Endometrial microvascular endothelial cells (primary cell): ENCODE data around the gene GMPPB. TPM values are rescaled to one million over a fixed set of nuclear protein-coding genes. Genes with fewer than 3 reads are reported as not detected.

Experiments
- in situ Hi-C: cut with HindIII; loops from 2 replicates; pipeline ENCODE4 v1.10.0; 2017; ENCODE audit warnings: low sequenced_read_pairs, low pct_unique_long_range_greater_than_20kb; ENCODE audit errors: inconsistent ontology term
- total RNA-seq: library from RNA; depleted of rRNA; stranded (reverse); fragments of >200 nt; gene quantifications from one replicate; pipeline ENCODE4 v1.2.3, GENCODE V29; 2015; ENCODE audit errors: inconsistent ontology term

GMPPB gene
- total RNA-seq, 1 donor from 2014 or later = 48.2 TPM

DNA sequence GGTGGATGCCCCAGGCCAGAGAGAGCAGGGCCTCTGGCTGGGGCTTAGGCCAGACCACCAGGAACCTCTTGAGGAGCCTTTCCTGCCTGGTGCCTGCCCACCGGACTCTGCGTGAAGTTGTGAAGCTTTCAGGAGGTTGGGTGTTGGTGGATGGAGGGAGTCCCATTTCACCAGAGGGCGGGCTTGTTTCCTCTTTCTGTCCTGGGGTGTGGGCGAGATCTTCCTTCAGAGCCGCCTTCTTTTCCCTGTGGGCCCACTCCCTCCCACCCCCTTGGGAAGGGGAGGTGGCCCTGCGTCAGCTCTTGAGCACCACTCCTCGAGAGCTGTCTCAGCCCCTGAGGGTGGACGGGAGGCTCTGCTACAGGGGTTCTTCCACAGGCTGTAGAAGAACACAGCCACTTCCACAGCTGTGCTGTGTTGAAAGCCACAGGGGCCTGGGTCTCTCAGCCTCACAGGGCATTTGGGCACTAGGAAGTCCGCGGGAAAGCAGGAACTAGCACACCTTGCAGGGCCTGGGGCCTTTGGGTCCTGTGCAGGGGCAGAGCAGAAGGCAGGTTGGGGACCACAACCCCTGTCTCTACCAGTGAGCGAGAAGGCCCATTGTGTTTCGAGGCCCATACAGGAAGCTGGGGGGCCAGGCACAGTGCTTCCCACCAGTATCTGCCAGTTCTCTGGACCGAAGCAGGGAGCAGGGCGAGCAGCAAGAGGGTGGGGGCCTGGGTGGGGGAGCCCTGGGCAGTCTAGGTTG, 6.4 kb downstream of the GMPPB start:
- in situ Hi-C loops = no loop called here

GRCh38 chr3:49716691-49717210, 7.0 kb downstream of the GMPPB start:
- in situ Hi-C loops = no loop called here

- in situ Hi-C loops = no loop called here
Measured at GRCh38 chr3:49716169-49716568, 7.6 kb downstream of the GMPPB start.

GRCh38 chr3:49715611-49716121, 8.1 kb downstream of the GMPPB start:
- in situ Hi-C loops = no loop called here

DNA sequence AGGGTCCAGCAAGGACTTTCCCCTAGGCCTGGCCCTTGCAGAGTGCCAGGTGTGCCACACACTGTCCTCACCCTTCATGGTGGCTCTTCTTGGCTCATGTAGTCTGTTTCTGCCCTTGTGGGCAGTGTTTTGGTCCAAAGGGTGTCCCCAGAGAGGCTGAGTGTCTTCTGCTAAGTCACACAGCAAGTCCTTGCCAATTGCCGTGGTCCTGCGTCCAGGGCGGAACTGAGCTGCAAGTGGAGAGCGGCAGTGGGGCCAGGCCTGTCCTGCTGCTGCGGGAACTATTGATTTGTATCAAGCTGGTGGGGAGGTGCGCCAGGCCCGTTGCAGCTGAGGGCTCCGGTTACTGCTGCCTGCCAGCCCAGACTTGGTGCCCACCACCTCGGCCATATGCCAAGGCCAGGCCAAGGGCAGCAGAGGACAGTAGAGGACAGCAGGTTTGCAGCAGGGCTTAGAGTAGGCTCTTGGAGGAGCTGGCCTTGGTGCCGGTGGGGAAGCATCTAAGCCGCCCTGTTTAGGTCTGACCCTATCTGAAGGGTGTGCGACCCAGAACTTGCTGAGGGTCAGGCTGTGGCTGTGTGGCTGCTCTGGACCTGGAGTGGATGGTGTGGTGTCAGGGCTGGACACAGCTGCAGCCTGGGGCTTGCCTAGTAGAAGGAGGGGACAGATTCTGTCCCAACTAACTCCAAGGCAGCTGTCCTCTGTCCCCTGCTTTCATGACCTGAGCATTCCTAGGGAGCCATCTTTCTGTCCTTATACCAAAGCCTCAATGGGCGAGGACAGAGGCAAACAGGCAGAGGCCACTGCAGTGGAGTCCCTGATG, 8.8 kb downstream of the GMPPB start:
- in situ Hi-C loops = no loop called here

DNA sequence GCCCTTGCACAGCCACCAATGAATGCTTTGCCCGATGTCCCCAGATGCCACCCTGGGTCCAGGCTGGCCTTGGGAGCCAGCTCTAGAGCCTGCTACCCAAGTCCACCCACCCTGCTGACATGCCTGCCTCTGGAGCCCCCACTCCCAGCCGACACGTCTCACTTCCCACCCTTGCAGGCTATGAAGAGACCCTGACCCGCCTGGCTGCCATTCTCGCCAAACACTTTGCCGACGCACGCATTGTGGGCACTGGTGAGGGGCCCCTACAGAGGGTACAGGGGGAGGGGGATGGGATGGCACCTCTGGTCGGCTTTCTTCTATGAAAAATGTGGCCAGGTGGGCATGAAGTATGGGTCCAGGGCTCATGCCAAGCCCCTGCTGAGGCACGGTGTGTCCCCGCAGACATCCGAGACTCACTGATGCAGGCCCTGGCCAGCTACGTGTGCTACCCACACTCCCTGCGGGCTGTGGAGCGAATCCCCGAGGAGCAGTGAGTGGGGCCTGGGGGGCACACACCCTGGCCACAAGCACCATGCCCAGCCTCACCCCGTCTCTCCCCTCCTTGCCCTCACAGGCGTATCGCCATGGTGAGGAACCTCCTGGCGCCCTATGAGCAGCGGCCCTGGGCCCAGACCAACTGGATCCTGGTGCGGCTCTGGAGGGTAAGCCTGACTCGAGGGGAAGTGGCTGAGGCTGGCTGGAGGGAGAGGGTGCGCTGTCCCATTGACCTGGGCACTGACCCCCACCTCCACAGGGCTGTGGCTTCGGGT, 10.2 kb downstream of the GMPPB start:
- in situ Hi-C loops = no loop called here

DNA sequence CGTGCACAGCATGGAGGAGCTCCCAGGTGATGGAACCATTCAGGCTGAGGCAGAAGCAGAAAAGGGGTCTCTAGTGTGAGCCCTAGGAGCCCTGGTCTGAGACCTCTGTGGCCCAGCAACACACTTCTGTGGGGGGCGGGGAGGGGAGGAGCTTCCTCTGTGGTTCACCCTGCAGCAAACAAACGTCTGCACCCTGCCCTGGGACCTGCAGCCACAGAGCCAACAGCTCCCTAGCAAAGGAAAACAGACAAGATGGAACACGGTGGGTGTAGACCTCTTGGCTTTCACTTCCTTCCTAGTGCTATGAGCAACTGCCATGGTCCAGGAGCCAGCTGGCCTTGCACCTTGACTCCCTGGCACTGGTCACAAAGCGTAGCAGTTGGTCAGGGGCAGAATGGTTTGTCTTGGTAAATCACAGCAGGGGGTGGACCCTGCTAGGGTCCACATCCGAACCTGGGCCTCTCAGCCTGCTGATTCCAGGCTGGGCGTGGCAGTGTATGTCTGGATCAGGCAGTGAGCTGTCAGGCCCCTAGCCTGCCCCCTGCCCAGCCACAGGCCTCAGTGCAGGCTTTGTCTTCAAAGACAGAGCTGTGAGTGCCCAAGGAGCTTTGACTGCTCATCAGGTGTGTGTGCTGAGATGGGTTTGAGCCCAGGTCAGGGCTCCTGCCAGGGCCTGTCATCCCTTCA, 11.0 kb downstream of the GMPPB start:
- in situ Hi-C loops = no loop called here

DNA sequence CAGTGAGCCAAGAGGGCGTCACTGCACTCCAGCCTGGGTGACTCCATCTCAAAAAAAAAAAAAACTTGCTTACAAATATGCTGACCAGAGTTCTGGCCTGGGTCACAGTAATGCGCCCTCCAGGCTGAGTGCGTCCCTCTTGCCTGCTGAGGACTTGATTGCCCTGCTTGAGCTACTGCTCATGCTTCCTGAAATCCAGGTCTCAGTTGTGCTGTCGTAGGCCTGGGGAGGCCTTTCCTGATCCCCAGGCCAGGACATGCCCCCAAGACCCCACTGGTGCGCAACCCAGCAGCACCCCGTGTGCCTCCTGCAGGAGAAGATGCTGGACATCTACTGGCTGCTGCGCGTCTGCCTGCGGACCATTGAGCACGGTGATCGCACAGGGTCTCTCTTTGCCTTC, 11.6 kb downstream of the GMPPB start:
- in situ Hi-C loops = no loop called here

DNA sequence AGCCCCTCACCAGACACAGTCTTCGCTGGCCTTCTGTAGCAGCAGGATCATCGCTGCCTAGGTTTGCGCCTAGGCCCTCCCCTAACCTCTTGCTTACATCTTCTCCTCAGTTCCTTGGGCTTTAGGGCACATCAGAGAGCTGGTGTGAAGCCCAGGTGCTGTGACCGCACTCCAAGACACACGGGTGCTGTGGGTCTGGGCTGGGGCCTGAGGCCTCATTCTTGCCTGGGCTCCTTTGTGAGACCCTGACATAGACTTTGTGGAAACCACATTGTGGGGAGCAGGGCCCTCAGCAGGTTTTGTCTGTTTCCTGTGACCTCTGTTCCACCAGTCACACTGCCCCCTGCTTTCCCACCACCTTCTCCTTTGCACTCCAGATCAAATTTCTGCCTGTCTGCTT, 12.3 kb downstream of the GMPPB start:
- in situ Hi-C loops = no loop called here

- in situ Hi-C loops = no loop called here
Measured at GRCh38 chr3:49709852-49710251, 13.9 kb downstream of the GMPPB start.

DNA sequence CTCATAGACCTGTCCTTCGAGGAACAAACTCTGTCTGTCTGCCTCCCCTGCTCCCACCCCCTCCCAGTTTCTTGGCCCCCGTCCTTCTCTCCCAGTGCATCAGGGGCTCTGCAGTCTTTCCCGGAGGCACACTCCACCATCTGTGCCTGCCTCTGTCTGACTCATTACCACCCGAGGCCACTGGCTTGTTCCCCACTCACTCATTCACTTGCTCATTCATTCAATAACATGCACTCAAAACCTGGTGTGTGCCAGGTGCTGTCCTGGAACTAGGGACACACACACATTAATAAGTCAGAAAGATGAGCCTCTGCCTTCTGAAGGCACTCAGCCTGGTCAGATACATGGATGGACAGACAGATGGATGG, 16.7 kb downstream of the GMPPB start:
- in situ Hi-C loops = no loop called here

- in situ Hi-C loops = no loop called here
Measured at GRCh38 chr3:49706456-49707112, 17.2 kb downstream of the GMPPB start.

- in situ Hi-C loops = no loop called here
Measured at GRCh38 chr3:49705390-49705960, 18.3 kb downstream of the GMPPB start.

DNA sequence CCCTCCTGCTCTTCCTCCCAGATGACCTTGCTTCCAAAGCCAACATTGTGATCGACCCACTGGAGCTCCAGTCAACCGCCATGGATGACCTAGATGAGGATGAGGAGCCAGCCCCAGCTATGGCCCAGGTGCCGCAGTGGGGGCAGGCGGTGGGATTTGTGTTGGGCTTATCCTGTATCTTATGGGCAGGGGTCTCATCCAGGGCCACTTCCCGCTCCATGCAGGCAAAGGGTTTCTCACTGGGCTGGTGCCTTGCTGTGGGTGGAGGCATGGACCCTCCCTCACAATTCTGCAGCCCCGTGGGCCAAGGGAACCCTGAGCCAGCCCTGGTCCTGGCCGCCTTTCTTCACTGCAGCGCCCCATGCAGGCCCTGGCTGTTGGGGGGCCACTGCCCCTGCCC, 19.1 kb downstream of the GMPPB start:
- in situ Hi-C loops = no loop called here

- in situ Hi-C loops = no loop called here
Measured at GRCh38 chr3:49703956-49704355, 19.8 kb downstream of the GMPPB start.

GRCh38 chr3:49703443-49703927, 20.3 kb downstream of the GMPPB start:
- in situ Hi-C loops = no loop called here

DNA sequence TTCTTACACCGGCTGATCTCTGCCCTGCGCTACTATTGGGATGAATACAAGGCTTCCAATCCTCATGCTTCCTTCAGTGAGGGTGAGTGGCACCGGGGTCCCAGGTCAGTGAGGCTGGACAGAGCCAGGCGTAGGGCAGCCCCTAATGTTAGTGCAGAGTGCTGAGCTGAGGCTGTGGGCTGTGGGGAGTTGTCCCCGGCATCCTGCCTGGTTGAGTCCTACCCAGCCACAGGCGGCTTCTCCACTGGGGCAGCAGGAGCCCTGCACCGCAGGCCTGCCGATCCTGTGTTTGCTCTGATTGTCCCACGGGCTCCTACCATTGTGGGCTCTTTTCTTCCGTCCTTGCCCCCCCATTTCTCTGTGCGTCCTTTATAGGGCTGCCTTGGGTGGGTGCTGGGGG, 21.1 kb downstream of the GMPPB start:
- in situ Hi-C loops = no loop called here
